ENCODE results near the gene SPAG9.

SPAG9 gene

GRCh38 chr17:50913120-50913519, 207.5 kb downstream of the SPAG9 start:
- CTCF ChIA-PET, result no interaction called here
- peak overlapping the region; percentile 94 for H3K27ac Mint-ChIP-seq
- no peaks in the 10 kb centered on the region for H3K27me3 Mint-ChIP-seq
- peaks cover 89% of the 10 kb centered on the region for H3K4me1 Mint-ChIP-seq
- peaks cover 3% of the 10 kb centered on the region for H3K36me3 Mint-ChIP-seq
- H3K4me3 Mint-ChIP-seq, result no peak overlapping the region
- DNase-seq, result no peak
- H3K9me3 Mint-ChIP-seq, result no peaks in the 10 kb centered on the region
